Prostate gland (tissue), 2 donors: ENCODE data around the gene LARGE2. TPM values are rescaled to one million over a fixed set of nuclear protein-coding genes. Genes with fewer than 3 reads are reported as not detected.

Experiments used
- DNase-seq: peaks from one replicate; pipeline ENCODE4 v3.0.0-alpha.2; 2019; ENCODE audit warnings: low spot score
- H3K27ac ChIP-seq, 2 donors: fragments of 200-600 bp; sonication (generic); 2 replicates each; pipeline ENCODE4 v1.5.1; 2017 to 2019
- H3K27me3 ChIP-seq: fragments of 200-600 bp; sonication (generic); replicated peaks from 2 replicates; pipeline ENCODE4 v1.5.1; 2019; ENCODE audit not compliant: insufficient read depth
- H3K36me3 ChIP-seq, 2 donors: fragments of 200-600 bp; sonication (generic); 1 replicate in 1 of 2; 2 replicates in 1 of 2; pipeline versions ENCODE4 v1.5.1 to v1.8.1; 2017 to 2019
- H3K4me1 ChIP-seq: fragments of 200-600 bp; sonication (generic); replicated peaks from 2 replicates; pipeline ENCODE4 v1.5.1; 2019
- H3K4me3 ChIP-seq, 2 donors: fragments of 200-600 bp; sonication (generic); 2 replicates each; pipeline ENCODE4 v1.5.1; 2017 to 2019
- H3K9me3 ChIP-seq: fragments of 200-600 bp; sonication (generic); 2 replicates; pipeline ENCODE4 v1.5.1; 2017
- CTCF ChIP-seq, 4 experiments: fragments of 200-600 bp in 2 of 4; fragments of 450-650 bp in 2 of 4; sonication (generic) in 2 of 4; IDR thresholded peaks; 1 replicate in 3 of 4; 2 replicates in 1 of 4; pipeline ENCODE4 v1.5.1; 2016 to 2019; ENCODE audit warnings: antibody characterized with exemption in 4 of 4, mild to moderate bottlenecking in 2 of 4, moderate library complexity in 2 of 4
- POLR2A ChIP-seq: fragments of 450-650 bp; IDR thresholded peaks from one replicate; pipeline ENCODE4 v1.6.1; 2016; ENCODE audit warnings: antibody characterized with exemption, mild to moderate bottlenecking
- POLR2AphosphoS5 ChIP-seq: sonication (generic); formaldehyde crosslinking; IDR thresholded peaks from one replicate; pipeline ENCODE4 v1.6.1; 2017; ENCODE audit warnings: antibody characterized with exemption
- WGBS: methylation state at CpG from one replicate; pipeline ENCODE4 v1.1.5; 2018; 5-methylcytosine and 5-hydroxymethylcytosine counted together
- intact Hi-C: fragments of 100-400 bp; cut with DNase I; formaldehyde crosslinking; loops from one replicate; pipeline ENCODE4 v1.14.2; 2022
- total RNA-seq, 2 donors: library from RNA; depleted of rRNA; stranded (reverse); fragments of >200 nt; gene quantifications; one replicate each; pipeline ENCODE4 v1.1.0, GENCODE V29; 2016

The LARGE2 gene
- total RNA-seq, 2 donors from 2014 or later, result 20.2 to 33.6 TPM

- H3K27me3 ChIP-seq, result no peaks in the 10 kb centered on the region
- TF ChIP-seq POLR2AphosphoS5, result no peak
- H3K4me3 ChIP-seq, result no peak overlapping the region
- no peak for DNase-seq
- whole genome bisulfite sequencing, result 86% methylated on average over 13 of the region's 13 CpGs
- H3K9me3 ChIP-seq, result no peaks in the 10 kb centered on the region
- intact Hi-C loops, result loop anchor here (5.0 kb wide), 1 partner anchor 68 kb away; the partner anchor contains the start of gene CRY2
- peaks cover 9% of the 10 kb centered on the region for H3K4me1 ChIP-seq
- peaks cover 9 to 12% of the 10 kb centered on the region in 2 donors for H3K36me3 ChIP-seq
- H3K27ac ChIP-seq, result no peak overlapping the region
These were observed 7.0 kb upstream of the LARGE2 start for GRCh38 chr11:45915446-45915845.

DNA sequence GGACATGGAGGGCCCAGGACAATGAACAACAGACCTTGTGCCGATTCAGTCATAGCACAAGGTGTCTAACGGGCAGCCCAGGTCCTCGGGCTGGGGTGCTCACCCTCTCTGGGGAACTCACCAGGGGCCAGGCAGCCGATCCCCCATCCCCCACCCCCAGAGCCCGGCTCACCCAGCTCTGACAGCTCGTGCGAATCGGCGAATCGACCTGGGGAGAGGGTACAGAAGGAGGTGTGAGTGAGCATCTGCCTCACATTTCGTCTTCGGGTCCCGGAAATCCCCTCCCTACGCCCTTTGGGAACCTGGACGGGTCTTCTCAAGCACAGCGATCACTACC is 5.2 kb upstream of the LARGE2 start:
- WGBS, result 4% methylated on average over 16 of the region's 16 CpGs
- intact Hi-C loops, result loop anchor here (5.0 kb wide), 1 partner anchor 70 kb away; the partner anchor contains the start of gene CRY2
- Histone ChIP-seq H3K27me3 (no peaks in the 10 kb centered on the region), H3K36me3 (peaks cover 0 to 10% of the 10 kb centered on the region in 2 donors), H3K9me3 (no peaks in the 10 kb centered on the region), H3K27ac (peak overlapping the region; percentile 89 to 90), H3K4me1 (peaks cover 21% of the 10 kb centered on the region), H3K4me3 (peak overlapping the region; percentile 60 to 74)
- TF ChIP-seq CTCF (IDR thresholded peaks at IDR 0.05) (no peak), POLR2AphosphoS5 (no peak), POLR2A (no peak)
- no peak for DNase-seq

- H3K4me3 ChIP-seq, result peak within 1 kb of the TSS; percentile 60 to 74
- peak; percentile 85 for TF ChIP-seq POLR2A
- TF ChIP-seq POLR2AphosphoS5, result peak; percentile 99
- no peak for TF ChIP-seq CTCF (IDR thresholded peaks at IDR 0.05)
- peaks cover 21% of the 10 kb centered on the region for H3K4me1 ChIP-seq
- H3K27ac ChIP-seq, result peak within 1 kb of the TSS; percentile 89 to 90
- H3K36me3 ChIP-seq, result peaks cover 0 to 10% of the 10 kb centered on the region in 2 donors
- under 1% methylated on average over 28 of the region's 45 CpGs for WGBS
- peak; percentile 99 for DNase-seq
- H3K9me3 ChIP-seq, result no peaks in the 10 kb centered on the region
- intact Hi-C loops, result loop anchor here (5.0 kb wide), 1 partner anchor 70 kb away; the partner anchor contains the start of gene CRY2
- no peaks in the 10 kb centered on the region for H3K27me3 ChIP-seq
These were observed 4.7 kb upstream of the LARGE2 start, which contains the start of gene PEX16 for GRCh38 chr11:45917623-45918330. Gene PEX16, minus strand, starts transcription at chr11:45917877. Its CDS starts 66 bp downstream, at chr11:45917811.

- peak; percentile 79 for DNase-seq
- intact Hi-C loops, result loop anchor here (5.0 kb wide), 1 partner anchor 71 kb away; the partner anchor contains the start of gene CRY2
- Histone ChIP-seq H3K4me1 (peaks cover 21% of the 10 kb centered on the region), H3K4me3 (peak overlapping the region; percentile 60 to 74), H3K9me3 (no peaks in the 10 kb centered on the region), H3K36me3 (peaks cover 0 to 10% of the 10 kb centered on the region in 2 donors), H3K27me3 (no peaks in the 10 kb centered on the region), H3K27ac (peak overlapping the region; percentile 89 to 90)
- WGBS, result 1% methylated on average over 38 of the region's 38 CpGs
- TF ChIP-seq POLR2AphosphoS5 (peak; percentile 65), CTCF (IDR thresholded peaks at IDR 0.05) (no peak), POLR2A (peak; percentile 55)
These were observed 4.0 kb upstream of the LARGE2 start for GRCh38 chr11:45918331-45918941.

DNA sequence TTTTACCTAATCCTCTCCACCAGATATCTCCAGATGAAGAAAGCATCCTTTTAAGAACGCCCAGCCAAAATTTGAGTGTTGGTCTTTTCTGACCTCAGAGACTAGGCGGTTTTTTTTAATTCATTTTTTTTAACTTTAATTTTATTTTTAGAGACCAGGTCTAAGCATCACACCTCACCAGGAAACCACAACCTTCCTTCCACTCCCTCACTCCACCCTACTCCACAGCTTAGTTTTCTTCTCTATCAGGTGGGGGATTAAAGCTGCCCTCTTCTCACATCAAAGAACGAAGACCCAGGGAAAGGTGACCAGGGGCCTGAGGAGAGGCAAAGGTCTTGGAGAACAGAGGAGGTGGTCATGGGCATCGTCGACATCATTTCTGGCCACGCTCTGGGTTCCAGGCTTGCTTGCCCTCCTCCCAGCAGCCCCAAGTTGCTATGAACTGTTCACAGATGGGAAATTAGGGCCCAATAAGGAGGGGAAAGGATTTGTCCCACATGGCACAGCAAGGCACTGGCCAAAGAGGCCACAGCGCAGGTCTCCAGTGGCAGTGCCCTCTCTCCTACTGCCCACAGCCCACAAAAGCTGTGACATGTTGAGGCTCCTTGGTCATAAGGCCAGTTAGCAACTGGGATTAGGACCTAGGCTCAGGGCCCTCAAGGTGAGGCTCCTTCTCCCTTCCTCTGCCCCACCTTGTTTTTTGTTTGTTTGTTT is 3.3 kb upstream of the LARGE2 start:
- Histone ChIP-seq H3K4me3 (peak overlapping the region in 1 of 2 donors; percentile 60), H3K27me3 (no peaks in the 10 kb centered on the region), H3K4me1 (peaks cover 21% of the 10 kb centered on the region), H3K27ac (peak overlapping the region; percentile 89 to 90), H3K9me3 (no peaks in the 10 kb centered on the region), H3K36me3 (peaks cover 0 to 7% of the 10 kb centered on the region in 2 donors)
- 78% methylated on average over 7 of the region's 7 CpGs for WGBS
- no peak for TF ChIP-seq POLR2A
- TF ChIP-seq CTCF (IDR thresholded peaks at IDR 0.05), result no peak
- no peak for TF ChIP-seq POLR2AphosphoS5
- no peak for DNase-seq
- intact Hi-C loops, result loop anchor here (5.0 kb wide), 1 partner anchor 72 kb away; the partner anchor contains the start of gene CRY2
